ENCODE measurements around the gene KLHL18.
"Not testable (repeated sequence)": the region's sequence is repeated elsewhere in the genome, so short reads cannot be mapped to it uniquely, and the experiment has no call there.

The KLHL18 gene

DNA sequence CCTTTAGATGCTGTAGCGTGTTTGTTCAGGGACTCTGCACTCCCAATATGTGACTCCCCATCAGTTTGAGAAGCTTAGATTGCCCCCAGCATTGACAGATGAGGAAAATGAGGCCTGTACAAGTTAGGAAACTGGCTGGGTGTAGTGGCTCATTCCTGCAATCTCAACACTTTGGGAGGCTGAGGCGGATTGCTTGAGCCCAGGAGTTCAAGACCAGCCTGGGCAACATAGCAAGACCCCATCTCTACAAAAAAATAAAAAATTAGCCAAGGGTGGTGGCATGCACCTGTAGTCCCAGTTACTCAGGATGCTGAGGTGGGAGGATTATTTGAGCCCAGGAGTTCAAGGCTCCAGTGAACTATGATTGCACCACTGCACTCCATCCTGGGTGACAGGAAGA lies 84.1 kb downstream of the KLHL18 start:
- DNase-seq: no peak

DNA sequence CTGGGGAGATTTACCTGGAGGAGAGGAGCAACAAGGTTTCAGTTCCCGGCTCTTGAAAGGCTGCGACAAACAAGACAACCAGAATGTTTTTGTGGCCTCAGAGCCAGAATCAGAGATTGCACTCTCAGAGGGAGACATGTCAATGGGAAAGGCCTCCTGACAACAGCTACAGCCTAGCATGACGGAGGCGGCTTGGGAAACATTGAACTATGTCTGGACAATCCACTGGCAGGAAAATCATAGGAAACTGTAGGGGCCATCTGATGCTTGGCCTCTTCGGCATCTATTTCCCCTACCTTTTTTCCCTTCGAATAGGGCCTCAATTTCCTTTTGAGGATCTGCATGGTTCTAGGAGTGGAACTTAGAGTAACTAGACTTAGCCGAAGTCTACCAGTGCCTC lies 84.9 kb downstream of the KLHL18 start:
- no peak for DNase-seq

DNA sequence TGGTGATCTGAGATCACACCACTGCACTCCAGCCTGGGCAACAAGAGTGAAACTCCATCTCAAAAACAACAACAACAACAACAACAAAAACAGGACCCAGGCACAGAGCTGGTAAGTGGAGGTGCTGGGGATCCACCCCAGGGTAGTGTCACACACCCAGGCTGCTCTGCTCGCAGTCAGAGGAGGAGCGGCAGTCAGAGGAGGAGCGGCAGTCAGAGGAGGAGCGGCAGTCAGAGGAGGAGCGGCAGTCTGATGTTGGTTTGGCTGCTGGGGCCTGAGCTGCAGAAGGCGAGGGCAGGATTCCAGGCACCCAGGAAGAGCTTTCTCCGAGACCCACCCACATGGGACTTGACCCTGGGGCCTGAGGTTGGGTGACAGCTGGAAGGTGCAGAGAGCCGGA lies 87.3 kb downstream of the KLHL18 start:
- DNase-seq: not testable (repeated sequence)

DNA sequence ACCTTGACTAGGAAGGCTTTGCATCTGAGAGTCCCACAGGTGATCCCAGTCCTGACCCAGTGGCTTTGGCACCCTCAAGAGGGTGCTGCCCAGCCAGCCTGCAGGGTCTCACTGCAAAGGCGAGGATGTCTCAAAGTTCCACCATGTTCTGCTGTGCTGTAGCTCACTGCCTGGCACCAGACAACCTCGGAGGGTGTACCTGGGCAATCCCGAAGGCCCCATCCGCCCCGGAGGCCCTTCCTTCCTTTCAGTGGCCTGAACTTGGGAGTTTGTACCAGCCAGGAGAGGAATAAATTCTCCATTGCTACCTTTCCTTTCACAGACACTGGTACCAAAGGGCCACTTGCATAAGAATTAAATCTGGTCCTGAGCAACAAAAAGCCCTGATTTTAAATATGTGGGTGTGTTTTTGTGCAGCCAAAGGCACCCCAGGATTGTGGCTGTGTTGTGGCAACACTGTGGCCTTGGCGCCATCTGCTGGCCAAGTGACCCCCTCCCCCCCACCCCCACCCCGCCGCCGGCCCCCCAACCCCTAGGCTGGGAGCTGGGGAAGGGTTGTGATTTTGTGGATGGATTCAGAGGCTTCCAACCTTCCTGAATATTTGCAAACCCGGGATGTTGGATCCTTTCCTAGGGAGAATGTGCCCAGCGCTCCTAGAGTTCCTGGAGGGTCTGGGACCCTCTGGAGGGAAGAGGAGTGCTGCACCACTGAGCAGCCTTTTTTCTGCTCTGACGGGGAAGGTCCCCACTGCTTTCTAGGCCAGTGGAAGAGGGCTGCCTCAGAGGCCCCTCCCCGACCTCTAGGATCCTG lies 88.3 kb downstream of the KLHL18 start:
- DNase-seq: peak; percentile 67

DNA sequence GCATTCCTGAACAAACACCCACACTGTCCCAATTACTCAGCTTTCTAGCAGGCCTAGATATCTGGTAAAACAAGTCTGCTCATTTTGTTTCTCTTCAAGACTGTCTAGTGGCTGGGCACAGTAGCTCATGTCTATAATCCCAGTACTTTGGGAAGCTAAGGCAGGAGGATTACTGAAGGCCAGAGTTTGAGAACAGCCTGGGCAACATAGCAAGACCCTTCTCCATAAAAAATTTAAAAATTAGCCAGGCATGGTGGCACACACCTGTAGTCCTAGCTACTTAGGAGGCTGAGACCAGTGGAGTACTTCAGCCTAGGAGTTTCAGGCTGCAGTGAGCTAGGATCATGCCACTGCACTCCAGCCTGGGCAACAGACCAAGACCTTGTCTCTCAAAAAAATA lies 91.8 kb downstream of the KLHL18 start:
- no peak for DNase-seq

DNA sequence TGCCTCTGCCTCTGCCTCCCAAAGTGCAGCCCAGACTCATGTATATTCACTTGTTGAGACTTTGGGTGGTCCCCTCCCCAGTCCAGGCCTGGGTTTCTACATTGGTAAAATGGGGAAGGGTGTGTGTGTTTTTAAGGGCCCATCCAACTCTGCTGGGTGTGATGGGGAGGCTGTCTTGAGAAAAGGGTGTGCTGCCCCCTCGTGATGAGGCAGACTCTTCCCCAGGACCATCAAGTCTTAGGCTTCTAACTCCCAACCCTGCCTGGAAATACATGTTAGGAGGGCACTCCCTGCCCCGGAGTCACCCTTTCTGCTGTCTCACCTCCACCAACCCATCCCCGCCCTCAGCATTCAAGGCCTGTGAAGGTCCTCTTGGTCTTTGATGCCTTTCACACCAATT lies 93.6 kb downstream of the KLHL18 start:
- DNase-seq: no peak

DNA sequence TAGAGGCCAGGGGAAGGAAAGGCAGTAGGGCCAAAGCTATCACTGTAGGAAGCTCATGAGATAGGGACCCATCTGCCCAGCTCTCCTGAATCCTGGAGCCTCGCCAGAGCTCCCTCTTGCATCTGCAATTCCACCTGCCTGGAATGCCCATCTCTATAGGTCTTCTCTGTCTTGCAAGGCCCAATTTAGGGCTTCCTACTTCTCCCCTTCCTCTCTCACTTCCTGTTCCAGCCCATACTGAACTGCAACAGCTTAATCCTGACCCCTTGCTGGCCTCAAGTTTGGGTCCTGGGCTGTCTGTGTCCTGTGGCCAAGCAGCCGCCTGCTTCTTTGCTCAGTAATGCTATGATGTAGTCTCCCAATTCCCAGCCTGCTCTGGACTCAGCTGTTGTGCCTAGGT lies 94.4 kb downstream of the KLHL18 start:
- no peak for DNase-seq

DNA sequence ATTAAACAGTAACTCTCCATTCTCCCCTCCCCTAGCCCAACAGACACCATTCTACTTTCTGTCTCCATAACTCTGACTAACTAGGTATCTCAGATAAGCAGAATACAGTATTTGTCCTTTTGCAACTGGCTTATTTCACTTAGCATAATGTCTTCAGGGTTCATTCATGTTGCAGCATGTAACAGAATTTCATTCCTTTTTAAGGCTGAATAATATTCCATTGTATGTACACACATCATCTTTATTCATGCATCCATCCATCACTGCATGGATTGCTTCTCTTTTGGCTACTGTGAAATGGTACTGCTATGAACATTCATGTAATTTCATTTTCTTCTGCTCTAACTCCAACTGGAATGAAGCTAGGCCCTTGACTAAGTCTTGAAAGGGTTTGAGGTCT lies 96.1 kb downstream of the KLHL18 start:
- no peak for DNase-seq

DNA sequence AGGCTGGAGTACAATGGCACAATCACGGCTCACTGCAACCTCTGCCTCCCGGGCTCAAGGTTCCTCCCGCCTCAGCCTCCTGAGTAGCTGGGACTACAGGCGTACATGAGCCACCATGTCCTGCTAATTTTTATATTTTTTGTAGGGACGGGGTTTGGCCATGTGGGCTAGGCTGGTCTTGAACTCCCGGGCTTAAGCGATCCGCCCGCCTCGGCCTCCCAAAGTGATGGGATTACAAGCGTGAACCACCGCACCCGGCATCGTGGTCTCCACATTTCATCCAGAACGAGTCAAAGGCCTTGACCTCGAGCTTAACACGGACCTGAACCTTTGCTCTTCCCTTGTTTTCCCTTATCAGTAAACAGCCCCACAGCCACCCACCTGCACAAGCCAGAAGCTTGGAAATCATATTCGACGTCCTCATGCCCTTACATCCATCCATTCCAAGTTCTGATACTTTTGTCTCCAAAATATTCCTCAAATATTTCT lies 96.7 kb downstream of the KLHL18 start:
- no peak for DNase-seq

DNA sequence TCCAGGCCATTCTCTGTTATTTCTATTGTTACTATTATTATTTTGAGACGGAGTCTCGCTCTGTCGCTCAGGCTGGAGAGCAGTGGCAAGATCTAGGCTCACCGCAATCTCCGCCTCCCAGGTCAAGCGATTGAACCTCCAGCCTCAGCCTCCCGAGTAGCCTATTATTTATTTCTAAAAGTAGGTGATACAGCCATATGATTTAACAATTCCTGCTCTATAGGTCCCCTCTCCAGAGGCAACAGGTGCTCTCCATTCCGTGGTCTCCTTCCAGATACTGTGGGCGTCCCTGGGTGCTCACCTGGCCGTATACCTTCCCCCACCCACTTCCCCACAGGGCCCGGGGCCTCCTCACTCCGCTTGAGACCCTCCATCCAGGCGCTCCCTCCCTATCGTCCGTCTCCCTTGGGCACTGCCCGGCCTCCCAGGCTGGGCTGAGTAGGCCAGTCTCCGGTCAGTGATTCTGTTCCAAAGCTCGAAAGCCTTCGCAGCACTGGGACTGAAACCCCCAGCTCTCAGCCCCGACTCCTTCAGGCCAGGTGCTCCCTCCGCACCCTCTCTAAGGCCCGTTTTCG lies 97.4 kb downstream of the KLHL18 start:
- DNase-seq: no peak

DNA sequence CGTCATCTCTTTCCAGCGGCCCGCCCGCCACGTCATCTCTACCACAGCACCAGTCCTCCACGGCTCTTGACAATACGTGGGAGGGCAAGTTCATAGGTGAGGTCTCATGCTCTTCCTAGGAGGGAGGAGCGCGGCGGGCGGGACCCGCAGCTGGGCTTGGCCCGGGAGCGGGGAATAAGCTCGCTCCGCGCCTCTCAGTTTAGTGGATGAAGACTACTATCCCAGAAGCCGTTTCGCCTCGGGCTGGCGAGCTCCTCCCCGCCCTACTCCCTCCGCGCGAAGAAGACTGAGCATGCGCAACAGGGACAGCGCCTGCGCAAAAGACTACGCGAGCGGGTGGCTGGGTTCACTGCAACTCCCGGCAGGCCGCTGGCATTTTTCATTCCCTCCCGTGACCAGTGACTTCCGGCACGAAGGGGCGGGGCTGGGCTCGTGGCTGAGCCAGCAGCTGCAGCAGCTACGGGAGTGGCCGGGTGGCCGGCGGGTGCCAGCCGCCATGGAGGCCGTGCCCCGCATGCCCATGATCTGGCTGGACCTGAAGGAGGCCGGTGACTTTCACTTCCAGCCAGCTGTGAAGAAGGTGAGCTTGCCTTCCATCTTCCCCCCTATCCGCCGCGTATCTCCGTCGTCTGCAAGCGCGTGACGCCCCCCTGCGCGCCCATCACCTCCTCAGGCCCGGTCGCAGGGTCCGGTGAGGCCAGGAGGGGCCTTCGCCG lies 98.0 kb downstream of the KLHL18 start, which contains the start of gene PTPN23:
PTPN23 (plus strand) TSS at position 421 of the 716 bp plus-strand sequence; CDS start at position 497, 76 bp downstream.
- DNase-seq: peak; percentile 99

DNA sequence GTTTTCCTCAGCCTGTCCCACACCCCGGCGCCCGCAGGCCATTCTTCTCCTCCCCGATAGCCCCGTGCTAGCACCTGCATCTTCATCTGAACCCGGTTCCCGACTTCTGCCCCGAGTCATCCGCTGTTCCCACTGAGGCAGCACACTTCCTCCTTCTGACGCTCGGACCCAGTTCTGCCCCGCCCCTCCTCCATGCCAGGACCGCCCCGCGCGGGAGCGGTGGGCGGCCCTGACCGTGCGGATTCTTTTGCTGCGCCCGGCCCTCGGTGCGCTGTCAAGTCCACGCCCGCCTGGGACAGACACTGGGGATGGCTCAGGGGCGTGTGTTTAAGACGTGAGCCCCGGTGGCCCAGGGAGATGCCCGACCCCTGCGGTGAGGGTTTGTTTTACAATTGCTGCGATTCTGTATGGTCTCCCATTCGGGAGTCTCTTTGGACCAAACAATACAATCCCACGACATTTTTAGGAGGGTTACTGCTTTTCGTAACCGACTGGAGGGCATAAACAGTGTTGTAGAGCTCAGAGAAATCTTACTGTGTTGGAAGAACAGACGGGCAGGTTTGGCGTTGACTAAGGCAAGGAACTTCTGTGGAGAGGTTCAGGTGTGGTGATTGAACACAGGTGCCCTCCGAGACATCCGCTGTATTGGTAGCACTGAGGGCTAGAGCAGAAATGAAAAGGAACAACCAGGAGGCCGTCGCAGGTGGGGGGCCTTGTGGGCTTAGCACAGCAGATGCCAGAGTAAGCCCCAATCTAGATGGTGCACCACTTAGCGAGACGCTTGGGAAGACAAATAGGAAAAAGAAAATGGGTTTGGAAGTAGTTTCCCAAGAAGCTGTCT lies 98.8 kb downstream of the KLHL18 start:
- peak; percentile 89 for DNase-seq

DNA sequence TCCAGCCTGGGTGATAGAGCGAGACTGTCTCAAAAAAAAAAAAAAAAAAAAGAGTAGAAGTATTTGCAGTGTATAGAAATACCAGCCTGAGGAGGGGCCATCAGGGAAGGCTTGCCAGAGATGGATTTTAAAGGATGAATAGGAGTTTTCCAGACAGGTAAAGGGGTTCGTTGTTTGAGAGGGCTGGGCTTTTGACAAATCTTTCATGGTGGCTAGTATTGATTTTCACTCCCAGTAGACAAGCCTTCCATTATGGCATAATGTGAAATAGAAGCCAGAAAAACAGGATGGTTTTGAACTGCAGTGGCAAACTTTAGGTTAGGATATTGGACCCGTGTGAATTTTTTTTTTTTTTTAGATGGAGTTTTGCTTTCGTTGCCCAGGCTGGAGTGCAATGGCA lies 101.7 kb downstream of the KLHL18 start:
- DNase-seq: no peak

DNA sequence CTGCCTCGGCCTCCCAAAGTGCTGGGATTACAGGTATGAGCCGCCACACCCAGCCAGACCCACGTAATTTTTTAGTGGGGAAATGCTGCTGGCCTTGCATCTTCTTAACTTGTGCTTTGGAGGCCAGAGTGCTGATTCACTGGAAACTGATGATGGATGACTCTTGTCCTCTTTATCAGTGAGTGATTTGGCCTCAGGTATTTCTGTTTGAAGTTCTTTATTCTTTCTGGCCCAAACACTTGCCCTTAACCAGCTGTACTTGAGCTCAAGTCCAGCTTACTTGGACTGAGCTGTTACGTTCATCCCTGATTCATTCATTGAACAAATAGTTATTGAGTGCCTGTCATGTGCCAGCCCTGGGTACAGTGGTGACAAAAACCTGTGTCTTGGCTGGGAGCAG lies 102.3 kb downstream of the KLHL18 start:
- no peak for DNase-seq

DNA sequence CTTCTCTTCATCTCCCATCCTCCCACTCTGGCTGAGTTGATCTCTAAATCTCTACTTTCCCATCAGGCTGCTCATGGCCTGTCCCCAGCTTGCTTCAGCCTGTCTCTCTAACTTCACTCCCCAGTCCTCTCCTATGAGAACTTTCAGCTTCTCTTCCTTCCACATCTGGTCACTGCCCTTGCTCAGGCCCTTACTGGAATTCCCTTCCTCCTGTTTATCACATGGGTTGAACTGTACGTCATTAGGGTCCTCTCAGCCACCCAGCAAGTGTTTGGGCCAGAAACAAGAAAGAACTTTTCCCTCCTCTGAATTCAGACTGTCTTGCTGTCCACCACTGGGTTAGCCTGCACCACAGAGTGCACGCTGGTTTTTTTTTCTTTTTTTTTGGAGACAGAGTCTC lies 103.1 kb downstream of the KLHL18 start:
- no peak for DNase-seq

DNA sequence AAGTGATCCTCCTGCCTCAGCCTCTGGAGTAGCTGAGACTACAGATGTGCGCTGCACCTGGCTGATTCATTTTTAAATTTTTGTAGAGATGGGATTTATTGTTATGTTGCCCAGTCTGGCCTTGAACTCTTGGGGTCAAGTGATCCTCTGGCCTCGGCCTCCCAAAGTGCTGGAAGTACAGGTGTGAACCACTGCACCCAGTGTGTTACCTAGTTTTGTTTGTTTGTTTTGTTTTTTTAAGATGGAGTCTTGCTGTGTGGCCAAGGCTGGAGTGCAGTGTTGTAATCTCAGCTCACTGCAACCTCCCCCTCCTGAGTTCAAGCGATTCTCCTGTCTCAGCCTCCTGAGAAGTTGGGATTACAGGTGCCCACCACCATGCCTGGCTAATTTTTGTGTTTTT lies 110.2 kb downstream of the KLHL18 start:
- no peak for DNase-seq

DNA sequence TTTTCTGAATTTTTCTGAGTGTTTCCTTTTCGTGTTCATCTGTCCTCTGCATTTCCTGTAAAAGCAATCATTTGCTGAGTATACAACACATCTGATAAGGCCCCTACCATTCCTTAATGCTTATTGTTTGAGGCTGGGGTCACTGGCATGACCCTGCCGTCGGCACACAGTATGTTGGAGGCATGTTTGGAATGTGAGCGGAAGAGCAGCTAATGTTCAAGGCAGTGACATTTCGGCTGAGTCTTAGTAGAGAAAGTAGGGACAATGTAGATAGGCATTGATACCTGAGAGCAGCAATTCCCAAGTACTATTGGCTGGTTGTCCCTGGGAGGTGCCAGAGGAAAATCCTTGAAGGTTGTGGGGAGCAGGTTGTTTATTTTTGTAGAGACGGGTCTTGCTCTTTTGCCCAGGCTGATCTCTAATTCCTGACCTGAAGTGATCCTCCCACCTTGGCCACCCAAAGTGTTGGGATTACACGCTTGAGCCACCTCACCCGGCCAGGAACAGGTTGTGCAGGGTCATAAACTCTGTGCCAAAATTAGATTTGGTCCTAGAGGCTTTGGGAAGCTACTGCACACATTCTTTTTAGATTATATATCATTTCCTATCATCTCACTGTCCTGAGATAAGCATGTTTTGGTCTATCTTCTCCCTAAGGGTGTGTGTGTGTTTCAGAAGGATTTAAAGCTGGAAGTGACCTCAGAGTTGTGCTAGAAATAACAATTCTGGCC lies 111.6 kb downstream of the KLHL18 start:
- no peak for DNase-seq

DNA sequence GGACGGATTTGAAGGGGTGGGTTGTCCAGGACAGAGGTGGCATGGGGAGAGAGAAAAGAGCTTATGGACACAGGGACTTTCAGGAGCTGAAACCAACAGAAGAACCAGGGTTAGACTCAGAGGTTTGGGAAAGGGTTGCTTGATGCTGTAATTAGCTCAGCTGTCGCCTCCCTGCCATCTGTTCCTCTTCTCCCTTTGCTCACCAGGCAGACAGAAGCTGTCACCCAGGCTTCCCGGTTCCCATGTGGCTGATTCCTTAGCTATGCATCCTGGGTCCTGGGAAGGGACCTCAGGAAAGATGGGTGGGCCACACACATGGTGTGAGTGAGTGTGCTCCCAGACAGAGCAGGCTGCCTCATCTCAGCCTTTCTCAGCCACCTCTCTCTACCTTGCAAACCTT lies 112.1 kb downstream of the KLHL18 start:
- DNase-seq: no peak

All from activated CD8-positive, alpha-beta memory T cell treated with anti-CD3 and anti-CD28 coated beads, Interleukin-2, amount 50 U/mL, for 48 hours (primary cell).